Panc1 (cell line): ENCODE measurements around the gene JMJD1C. TPM values are rescaled to one million over a fixed set of nuclear protein-coding genes. Genes with fewer than 3 reads are reported as not detected.
A peak's percentile ranks its signal among the peaks of the same experiment; 100 is the strongest.
"Not testable (repeated sequence)": the region's sequence is repeated elsewhere in the genome, so short reads cannot be mapped to it uniquely, and the experiment has no call there.

Source experiments
- ATAC-seq: fragments of 200-7000 bp; cut with Tn5 transposase; 2 replicates; pipeline ENCODE4 v1.9.1; 2020; ENCODE audit warnings: mild to moderate bottlenecking, moderate library complexity
- BruUV-seq: library from RNA; stranded (reverse); fragments of 400-500 nt; replicated peaks from 2 replicates; lab custom pipeline; 2021; lab: Mats Ljungman, UMichigan
- CTCF ChIA-PET: fragments of 300-600 bp; sonication (Branson Sonifier 250); formaldehyde crosslinking; loops from one replicate; lab custom pipeline; 2022; ENCODE audit warnings: antibody characterized with exemption; lab: Charles Lee
- POLR2A ChIA-PET: fragments of 300-600 bp; sonication (Branson Sonifier 250); formaldehyde crosslinking; loops from one replicate; lab custom pipeline; 2022; ENCODE audit warnings: antibody characterized with exemption; lab: Charles Lee
- DNase-seq: peaks from one replicate; pipeline ENCODE4 v3.0.0-alpha.2; 2010; ENCODE audit warnings: low read depth, low spot score
- H3K27ac ChIP-seq: 2 replicates; pipeline ENCODE4 v1.5.1; 2011; ENCODE audit warnings: mild to moderate bottlenecking, low read length, inconsistent platforms
- H3K27me3 ChIP-seq: fragments of 200-500 bp; sonication (Bioruptor generic); 2 replicates; pipeline ENCODE4 v1.6.0; 2014; ENCODE audit warnings: low read length, inconsistent platforms; ENCODE audit not compliant: control insufficient read depth, insufficient read depth
- H3K36me3 ChIP-seq: fragments of 200-500 bp; sonication (Bioruptor generic); 2 replicates; pipeline ENCODE4 v1.5.1; 2014; ENCODE audit warnings: inconsistent platforms, mild to moderate bottlenecking, low read length, moderate library complexity; ENCODE audit not compliant: control insufficient read depth, insufficient read depth
- H3K4me1 ChIP-seq: 2 replicates; pipeline ENCODE4 v1.5.1; 2011; ENCODE audit warnings: inconsistent platforms, mild to moderate bottlenecking, low read length, moderate library complexity; ENCODE audit not compliant: control insufficient read depth, insufficient read depth
- H3K4me3 ChIP-seq, 2 experiments: 2 replicates each; pipeline ENCODE4 v1.5.1; 2011 to 2012; ENCODE audit warnings: low read depth in 2 of 2, low read length in 2 of 2, mild to moderate bottlenecking in 2 of 2, inconsistent platforms in 1 of 2, moderate library complexity in 1 of 2
- H3K9me3 ChIP-seq: fragments of 200-500 bp; sonication (Bioruptor generic); 2 replicates; pipeline ENCODE4 v1.5.1; 2014; ENCODE audit warnings: low read depth, mild to moderate bottlenecking, inconsistent platforms, low read length, moderate library complexity; ENCODE audit not compliant: control insufficient read depth, insufficient read depth
- CTCF ChIP-seq: fragments of 450-650 bp; IDR thresholded peaks from 2 replicates; pipeline ENCODE4 v1.5.1; 2017; ENCODE audit warnings: mild to moderate bottlenecking
- POLR2AphosphoS5 ChIP-seq: IDR thresholded peaks from 2 replicates; pipeline ENCODE4 v1.6.1; 2012; ENCODE audit warnings: mild to moderate bottlenecking, low read depth, low read length, moderate library complexity
- SIN3A ChIP-seq: IDR thresholded peaks from 2 replicates; pipeline ENCODE4 v1.6.1; 2012; ENCODE audit warnings: low read depth, mild to moderate bottlenecking, low read length, moderate library complexity, borderline replicate concordance; ENCODE audit not compliant: insufficient read depth
- TCF7L2 ChIP-seq: IDR thresholded peaks from 2 replicates; pipeline ENCODE4 v1.6.1; 2011; ENCODE audit warnings: mild to moderate bottlenecking, low read depth, low read length, inconsistent platforms
- in situ Hi-C: cut with HindIII; loops from 2 replicates; pipeline ENCODE4 v1.10.0; 2016; ENCODE audit warnings: low sequenced_read_pairs, low pct_unique_long_range_greater_than_20kb
- intact Hi-C: fragments of 100-400 bp; cut with micrococcal nuclease; formaldehyde crosslinking; loops from one replicate; pipeline ENCODE4 v1.10.0; 2022; ENCODE audit not compliant: unreplicated experiment
- total RNA-seq: library from RNA; stranded (reverse); gene quantifications from one replicate; pipeline ENCODE4 v1.2.1, GENCODE V29; 2021; ENCODE audit not compliant: unreplicated experiment
- TF ChIP-seq, protein P1 (sequence below), 2 experiments: IDR thresholded peaks; 2 replicates each; pipeline ENCODE4 v1.6.1; 2011 to 2012; ENCODE audit warnings: low read depth in 2 of 2, control low read depth in 1 of 2, low read length in 1 of 2, mild to moderate bottlenecking in 1 of 2, moderate library complexity in 1 of 2; ENCODE audit not compliant: insufficient read depth in 1 of 2

JMJD1C gene
- total RNA-seq, 1 experiment from 2014 or later: 88.3 TPM

GRCh38 chr10:63236113-63236935, 229.5 kb downstream of the JMJD1C start:
- Histone ChIP-seq H3K27me3 (no peaks in the 10 kb centered on the region), H3K27ac (peak overlapping the region; percentile 84), H3K9me3 (no peaks in the 10 kb centered on the region), H3K36me3 (no peaks in the 10 kb centered on the region), H3K4me3 (peak overlapping the region in 1 of 2 experiments; percentile 10; a peak in 1 of 4 replicates), H3K4me1 (peaks cover 82% of the 10 kb centered on the region)
- DNase-seq: peak; percentile 86
- in situ Hi-C loops (no loop called here), intact Hi-C loops (no loop called here)
- peak; percentile 97 for ATAC-seq
- ChIA-PET POLR2A (interaction anchor here (0.6 to 0.7 kb wide), 4 partner anchors 25 to 860 kb away, joined by 3 read pairs; no protein-coding TSS in a partner anchor), CTCF (interaction anchor here (0.6 to 0.7 kb wide), 2 partner anchors 20 to 35 kb away, joined by 3 read pairs; no protein-coding TSS in a partner anchor)
- peak; percentile 92 for TF ChIP-seq TCF7L2
- TF ChIP-seq CTCF: no peak
- peak; percentile 86 for TF ChIP-seq POLR2AphosphoS5
- BruUV-seq: no TSS peak

DNA sequence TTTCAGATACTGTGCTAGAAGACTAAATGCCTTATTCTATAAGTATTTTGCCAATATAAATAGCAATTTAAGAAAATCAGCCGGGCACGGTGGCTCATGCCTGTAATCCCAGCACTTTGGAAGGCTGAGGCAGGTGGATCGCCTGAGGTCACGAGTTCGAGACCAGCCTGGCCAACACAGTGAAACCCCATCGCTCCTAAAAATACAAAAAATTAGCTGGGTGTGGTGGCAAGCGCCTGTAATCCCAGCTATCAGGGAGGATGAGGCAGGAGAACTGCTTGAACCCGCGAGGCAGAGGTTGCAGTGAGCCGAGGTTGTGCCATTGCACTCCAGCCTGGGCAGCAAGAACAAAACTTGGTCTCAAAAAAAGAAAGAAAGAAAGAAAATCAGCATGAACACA, 230.6 kb downstream of the JMJD1C start:
- CTCF ChIA-PET, POLR2A ChIA-PET, BruUV-seq, ATAC-seq, H3K36me3 ChIP-seq, DNase-seq, in situ Hi-C loops, H3K4me3 ChIP-seq, intact Hi-C loops, H3K9me3 ChIP-seq, H3K27me3 ChIP-seq: not testable (repeated sequence)
- H3K27ac ChIP-seq: peak overlapping the region; percentile 84
- H3K4me1 ChIP-seq: peaks cover 80% of the 10 kb centered on the region

DNA sequence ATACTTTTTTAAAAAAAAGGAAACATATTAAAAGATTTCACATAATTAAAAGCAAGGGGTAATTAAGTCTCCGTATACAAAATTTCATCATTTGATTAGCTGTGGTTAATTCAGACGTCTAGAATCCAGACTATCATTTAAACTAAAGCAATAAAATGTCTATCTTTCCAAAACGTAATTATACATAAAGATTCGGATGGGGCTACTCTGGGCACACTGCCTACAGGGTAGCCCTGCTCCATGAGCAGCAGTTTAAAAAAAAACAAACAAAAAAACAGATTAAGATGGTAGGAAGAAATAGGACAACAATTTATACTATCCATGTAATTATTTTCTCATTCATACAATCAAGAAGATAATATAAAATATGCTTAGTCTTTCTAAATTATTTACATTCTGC, 236.6 kb downstream of the JMJD1C start:
- Histone ChIP-seq H3K4me1 (peaks cover 68% of the 10 kb centered on the region), H3K27ac (no peak overlapping the region), H3K36me3 (no peaks in the 10 kb centered on the region), H3K9me3 (no peaks in the 10 kb centered on the region), H3K4me3 (no peak overlapping the region), H3K27me3 (no peaks in the 10 kb centered on the region)
- CTCF ChIA-PET: no interaction called here
- in situ Hi-C loops (no loop called here), intact Hi-C loops (no loop called here)
- TF ChIP-seq POLR2AphosphoS5 (no peak), TCF7L2 (no peak), SIN3A (no peak), CTCF (no peak)
- TF ChIP-seq, protein P1, sequence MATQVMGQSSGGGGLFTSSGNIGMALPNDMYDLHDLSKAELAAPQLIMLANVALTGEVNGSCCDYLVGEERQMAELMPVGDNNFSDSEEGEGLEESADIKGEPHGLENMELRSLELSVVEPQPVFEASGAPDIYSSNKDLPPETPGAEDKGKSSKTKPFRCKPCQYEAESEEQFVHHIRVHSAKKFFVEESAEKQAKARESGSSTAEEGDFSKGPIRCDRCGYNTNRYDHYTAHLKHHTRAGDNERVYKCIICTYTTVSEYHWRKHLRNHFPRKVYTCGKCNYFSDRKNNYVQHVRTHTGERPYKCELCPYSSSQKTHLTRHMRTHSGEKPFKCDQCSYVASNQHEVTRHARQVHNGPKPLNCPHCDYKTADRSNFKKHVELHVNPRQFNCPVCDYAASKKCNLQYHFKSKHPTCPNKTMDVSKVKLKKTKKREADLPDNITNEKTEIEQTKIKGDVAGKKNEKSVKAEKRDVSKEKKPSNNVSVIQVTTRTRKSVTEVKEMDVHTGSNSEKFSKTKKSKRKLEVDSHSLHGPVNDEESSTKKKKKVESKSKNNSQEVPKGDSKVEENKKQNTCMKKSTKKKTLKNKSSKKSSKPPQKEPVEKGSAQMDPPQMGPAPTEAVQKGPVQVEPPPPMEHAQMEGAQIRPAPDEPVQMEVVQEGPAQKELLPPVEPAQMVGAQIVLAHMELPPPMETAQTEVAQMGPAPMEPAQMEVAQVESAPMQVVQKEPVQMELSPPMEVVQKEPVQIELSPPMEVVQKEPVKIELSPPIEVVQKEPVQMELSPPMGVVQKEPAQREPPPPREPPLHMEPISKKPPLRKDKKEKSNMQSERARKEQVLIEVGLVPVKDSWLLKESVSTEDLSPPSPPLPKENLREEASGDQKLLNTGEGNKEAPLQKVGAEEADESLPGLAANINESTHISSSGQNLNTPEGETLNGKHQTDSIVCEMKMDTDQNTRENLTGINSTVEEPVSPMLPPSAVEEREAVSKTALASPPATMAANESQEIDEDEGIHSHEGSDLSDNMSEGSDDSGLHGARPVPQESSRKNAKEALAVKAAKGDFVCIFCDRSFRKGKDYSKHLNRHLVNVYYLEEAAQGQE (IDR thresholded peaks at IDR 0.05; ENCODE audit: insufficient read depth in 1 of 2, low read depth in 2 of 2, low read length in 1 of 2): no peak
- DNase-seq (no peak), ATAC-seq (no peak)
- POLR2A ChIA-PET: no interaction called here
- no TSS peak for BruUV-seq
